Nasal cavity respiratory epithelium epithelial cell of viscerocranial mucosa (primary cell): ENCODE data around the gene NAP1L2. TPM values are rescaled to one million over a fixed set of nuclear protein-coding genes. Genes with fewer than 3 reads are reported as not detected.

ENCODE experiments used
- total RNA-seq: library from RNA; depleted of rRNA; stranded (reverse); fragments of >200 nt; gene quantifications from 2 replicates; pipeline ENCODE4 v1.2.3, GENCODE V29; 2014

Gene NAP1L2, protein sequence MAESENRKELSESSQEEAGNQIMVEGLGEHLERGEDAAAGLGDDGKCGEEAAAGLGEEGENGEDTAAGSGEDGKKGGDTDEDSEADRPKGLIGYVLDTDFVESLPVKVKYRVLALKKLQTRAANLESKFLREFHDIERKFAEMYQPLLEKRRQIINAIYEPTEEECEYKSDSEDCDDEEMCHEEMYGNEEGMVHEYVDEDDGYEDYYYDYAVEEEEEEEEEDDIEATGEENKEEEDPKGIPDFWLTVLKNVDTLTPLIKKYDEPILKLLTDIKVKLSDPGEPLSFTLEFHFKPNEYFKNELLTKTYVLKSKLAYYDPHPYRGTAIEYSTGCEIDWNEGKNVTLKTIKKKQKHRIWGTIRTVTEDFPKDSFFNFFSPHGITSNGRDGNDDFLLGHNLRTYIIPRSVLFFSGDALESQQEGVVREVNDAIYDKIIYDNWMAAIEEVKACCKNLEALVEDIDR
- 0.68 and 0.85 TPM in 2 replicates for total RNA-seq

DNA sequence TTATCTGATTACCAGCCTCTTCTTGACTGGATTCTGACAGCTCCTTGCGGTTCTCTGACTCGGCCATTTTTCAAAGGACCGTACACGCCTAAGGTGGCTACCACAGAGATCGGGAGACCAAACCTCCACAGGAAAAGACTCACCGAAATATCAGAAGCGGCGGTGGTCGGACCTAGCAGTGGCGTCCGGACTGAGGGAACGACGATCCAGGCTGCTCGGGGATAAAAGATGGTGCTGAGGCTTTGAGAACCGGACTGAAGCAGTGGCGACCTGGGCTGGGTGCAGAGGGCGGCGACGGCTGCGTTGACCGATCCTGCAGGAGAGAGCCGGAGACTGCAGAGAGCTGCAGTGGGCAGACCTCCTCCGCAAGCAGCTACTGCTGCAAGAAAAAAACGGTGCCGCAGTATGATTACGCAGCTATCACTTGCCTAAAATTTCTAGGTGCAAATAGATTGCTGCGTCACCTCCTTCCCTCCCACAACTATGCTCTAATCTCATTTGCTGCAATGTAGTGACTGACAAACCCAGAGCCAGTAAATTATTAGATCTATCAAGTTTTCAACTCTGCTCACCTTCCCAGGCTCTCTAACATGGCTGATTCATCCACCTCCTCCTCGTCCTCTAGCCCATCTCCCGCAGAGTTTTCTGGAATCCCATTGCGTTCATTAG is at the start of gene NAP1L2:
NAP1L2 (minus strand) TSS at position 426 of the 669 bp plus-strand sequence; CDS start at position 67, 359 bp downstream.

Other genes with a start within 250 kb of the NAP1L2 start
- gene PABPC1L2B, start 211.9 kb downstream of the NAP1L2 start, total RNA-seq, result not detected in 2 replicates
- not detected in 2 replicates for gene PABPC1L2A, start 135.3 kb downstream of the NAP1L2 start, total RNA-seq
- not detected in 2 replicates for gene CDX4, start 232.2 kb upstream of the NAP1L2 start, total RNA-seq